GM23338 (cell line): ENCODE measurements around the gene ODAD4. TPM values are rescaled to one million over a fixed set of nuclear protein-coding genes. Genes with fewer than 3 reads are reported as not detected.
A peak's percentile ranks its signal among the peaks of the same experiment; 100 is the strongest.

Experiments
- ATAC-seq: fragments of 200-7000 bp; cut with Tn5 transposase; 3 replicates; pipeline ENCODE4 v1.9.1; 2020
- DNase-seq: peaks from one replicate; pipeline ENCODE4 v3.0.0-alpha.2; 2015; ENCODE audit warnings: low spot score
- H2AFZ ChIP-seq: fragments of 200-600 bp; sonication (generic); 2 replicates; pipeline ENCODE4 v1.8.0; 2016; ENCODE audit warnings: antibody characterized with exemption, mild to moderate bottlenecking, moderate library complexity
- H3F3A ChIP-seq: fragments of 200-600 bp; sonication (generic); replicated peaks from 2 replicates; pipeline ENCODE4 v1.8.0; 2017; ENCODE audit warnings: antibody characterized with exemption, mixed run types, low read depth
- H3K27ac ChIP-seq: fragments of 200-600 bp; sonication (generic); 2 replicates; pipeline ENCODE4 v1.6.1; 2016; ENCODE audit warnings: low read depth
- H3K27me3 ChIP-seq: fragments of 200-600 bp; sonication (generic); 2 replicates; pipeline ENCODE4 v1.8.0; 2016; ENCODE audit warnings: mild to moderate bottlenecking, mixed run types, moderate library complexity; ENCODE audit not compliant: insufficient read depth
- H3K36me3 ChIP-seq: fragments of 200-600 bp; sonication (generic); 2 replicates; pipeline ENCODE4 v1.8.0; 2016; ENCODE audit warnings: mild to moderate bottlenecking; ENCODE audit not compliant: insufficient read depth
- H3K4me1 ChIP-seq: fragments of 200-600 bp; sonication (generic); 2 replicates; pipeline ENCODE4 v1.8.0; 2016; ENCODE audit warnings: mild to moderate bottlenecking, moderate library complexity; ENCODE audit not compliant: insufficient read depth
- H3K4me2 ChIP-seq: fragments of 200-600 bp; sonication (generic); 2 replicates; pipeline ENCODE4 v1.7.1; 2017; ENCODE audit warnings: mixed run types
- H3K4me3 ChIP-seq: fragments of 200-600 bp; sonication (generic); 2 replicates; pipeline ENCODE4 v1.6.1; 2016; ENCODE audit warnings: mixed run types
- H3K79me2 ChIP-seq: fragments of 200-600 bp; sonication (generic); replicated peaks from 2 replicates; pipeline ENCODE4 v1.8.0; 2017; ENCODE audit warnings: mild to moderate bottlenecking; ENCODE audit not compliant: insufficient read depth
- H3K9me2 ChIP-seq: fragments of 200-600 bp; sonication (generic); 2 replicates; pipeline ENCODE4 v1.8.0; 2017; ENCODE audit not compliant: insufficient read depth
- H4K20me1 ChIP-seq: fragments of 200-600 bp; sonication (generic); replicated peaks from 2 replicates; pipeline ENCODE4 v1.8.0; 2017; ENCODE audit warnings: mild to moderate bottlenecking; ENCODE audit not compliant: insufficient read depth
- H3K27ac Mint-ChIP-seq: 2 replicates; pipeline ENCODE4 v1.8.0; 2020; ENCODE audit warnings: inconsistent platforms, mild to moderate bottlenecking, moderate library complexity, mixed read lengths
- H3K27me3 Mint-ChIP-seq: 3 replicates; pipeline ENCODE4 v1.8.0; 2022; ENCODE audit warnings: low read depth, mild to moderate bottlenecking, moderate library complexity, mixed read lengths, inconsistent platforms; ENCODE audit not compliant: insufficient read depth, poor library complexity
- H3K36me3 Mint-ChIP-seq: 3 replicates; pipeline ENCODE4 v1.8.0; 2021; ENCODE audit warnings: low read depth, mild to moderate bottlenecking, inconsistent platforms, moderate library complexity, mixed read lengths
- H3K4me1 Mint-ChIP-seq: 3 replicates; pipeline ENCODE4 v1.8.0; 2020; ENCODE audit warnings: mild to moderate bottlenecking, inconsistent platforms, mixed read lengths
- H3K4me3 Mint-ChIP-seq: 3 replicates; pipeline ENCODE4 v1.8.0; 2021; ENCODE audit warnings: moderate library complexity, mild to moderate bottlenecking, inconsistent platforms, mixed read lengths
- H3K9me3 Mint-ChIP-seq: 3 replicates; pipeline ENCODE4 v1.8.0; 2020; ENCODE audit warnings: moderate library complexity, mild to moderate bottlenecking, inconsistent platforms, mixed read lengths
- ETS1 ChIP-seq: IDR thresholded peaks from 2 replicates; pipeline ENCODE4 v1.6.1; 2016; ENCODE audit warnings: antibody characterized with exemption
- EZH2 ChIP-seq: fragments of 200-600 bp; sonication (generic); IDR thresholded peaks from one replicate; pipeline ENCODE4 v1.8.0; 2017; ENCODE audit warnings: antibody characterized with exemption, mild to moderate bottlenecking, low read depth; ENCODE audit not compliant: unreplicated experiment
- EZH2phosphoT487 ChIP-seq: fragments of 200-600 bp; sonication (generic); IDR thresholded peaks from one replicate; pipeline ENCODE4 v1.8.1; 2018; ENCODE audit warnings: antibody characterized with exemption; ENCODE audit not compliant: unreplicated experiment
- JUNB ChIP-seq: IDR thresholded peaks from one replicate; pipeline ENCODE4 v1.6.1; 2016; ENCODE audit warnings: antibody characterized with exemption; ENCODE audit not compliant: unreplicated experiment
- POLR2AphosphoS5 ChIP-seq: IDR thresholded peaks from 2 replicates; pipeline ENCODE4 v1.6.1; 2016; ENCODE audit warnings: antibody characterized with exemption, low read depth
- REST ChIP-seq: IDR thresholded peaks from one replicate; pipeline ENCODE4 v1.6.1; 2018; ENCODE audit warnings: antibody characterized with exemption; ENCODE audit not compliant: unreplicated experiment
- STAT1 ChIP-seq: IDR thresholded peaks from one replicate; pipeline ENCODE4 v1.6.1; 2016; ENCODE audit warnings: antibody characterized with exemption; ENCODE audit not compliant: unreplicated experiment
- ZNF114 ChIP-seq: fragments of 250-450 bp; sonication (Bioruptor Pico); IDR thresholded peaks from 2 replicates; pipeline ENCODE4 v1.5.0; 2020; ENCODE audit warnings: mild to moderate bottlenecking, moderate library complexity
- ZNF331 ChIP-seq: fragments of 250-450 bp; sonication (Bioruptor Pico); IDR thresholded peaks from 2 replicates; pipeline ENCODE4 v1.5.0; 2020; ENCODE audit warnings: low read depth, mild to moderate bottlenecking, moderate library complexity
- ZNF462 ChIP-seq: fragments of 250-450 bp; sonication (Bioruptor Pico); IDR thresholded peaks from 2 replicates; pipeline ENCODE4 v1.5.0; 2020; ENCODE audit warnings: mild to moderate bottlenecking, moderate library complexity
- polyA plus RNA-seq: library from polyadenylated mRNA; unstranded; fragments of >200 nt; fragmentation: Nextera tagmentation; extraction: Ambion mirVana; gene quantifications from 2 replicates; pipeline ENCODE4 v1.2.1, GENCODE V29; 2016
- total RNA-seq: library from RNA; depleted of rRNA; stranded (reverse); fragments of >200 nt; shearing (Covaris generic); gene quantifications from 2 replicates; pipeline ENCODE4 v1.2.3, GENCODE V29; 2014

ODAD4 gene
- total and polyA plus RNA-seq, 2 experiments from 2014 or later: 1.7 to 1.8 TPM

- Mint-ChIP-seq H3K36me3 (peaks cover 89% of the 10 kb centered on the region), H3K4me3 (no peak overlapping the region), H3K4me1 (no peaks in the 10 kb centered on the region), H3K27ac (no peak overlapping the region), H3K27me3 (peaks cover 3% of the 10 kb centered on the region), H3K9me3 (no peaks in the 10 kb centered on the region)
- H3F3A ChIP-seq: peaks cover 31% of the 10 kb centered on the region
- peaks cover 48% of the 10 kb centered on the region for H4K20me1 ChIP-seq
- ATAC-seq (no peak), DNase-seq (no peak)
- peaks cover 27% of the 10 kb centered on the region for H3K79me2 ChIP-seq
- no peak overlapping the region for H3K27ac ChIP-seq
- no peak overlapping the region for H3K4me3 ChIP-seq
- H3K36me3 ChIP-seq: peaks cover 82% of the 10 kb centered on the region
- no peaks in the 10 kb centered on the region for H3K27me3 ChIP-seq
- H2AFZ ChIP-seq: no peak overlapping the region
- H3K9me2 ChIP-seq: no peaks in the 10 kb centered on the region
- no peaks in the 10 kb centered on the region for H3K4me1 ChIP-seq
- H3K4me2 ChIP-seq: no peak overlapping the region
- no peak for TF ChIP-seq EZH2phosphoT487
- TF ChIP-seq ZNF114 (CRISPR knock-in tag): no peak
- TF ChIP-seq REST: no peak
- no peak for TF ChIP-seq ETS1
- no peak for TF ChIP-seq POLR2AphosphoS5
These were observed 37.0 kb upstream of the ODAD4 start for GRCh38 chr17:41893384-41893783.

- no peak for ATAC-seq
- Histone ChIP-seq H3K36me3 (peaks cover 85% of the 10 kb centered on the region), H3K4me3 (no peak overlapping the region), H3K4me2 (no peak overlapping the region), H4K20me1 (peaks cover 59% of the 10 kb centered on the region), H3F3A (peaks cover 43% of the 10 kb centered on the region), H3K27ac (peak overlapping the region; percentile 76; the same call in 1 of the 2 replicates), H3K79me2 (peaks cover 28% of the 10 kb centered on the region), H3K9me2 (no peaks in the 10 kb centered on the region), H2AFZ (no peak overlapping the region), H3K4me1 (no peaks in the 10 kb centered on the region), H3K27me3 (no peaks in the 10 kb centered on the region)
- no peaks in the 10 kb centered on the region for H3K9me3 Mint-ChIP-seq
- H3K27me3 Mint-ChIP-seq: peaks cover 2% of the 10 kb centered on the region
- no peak overlapping the region for H3K27ac Mint-ChIP-seq
- no peaks in the 10 kb centered on the region for H3K4me1 Mint-ChIP-seq
- H3K36me3 Mint-ChIP-seq: peaks cover 91% of the 10 kb centered on the region
- no peak for DNase-seq
- no peak overlapping the region for H3K4me3 Mint-ChIP-seq
- TF ChIP-seq POLR2AphosphoS5 (no peak), EZH2 (no peak), ZNF331 (CRISPR knock-in tag) (no peak), JUNB (no peak), ZNF114 (CRISPR knock-in tag) (no peak), ZNF462 (no peak), ETS1 (no peak), STAT1 (no peak)
These were observed 35.6 kb upstream of the ODAD4 start for GRCh38 chr17:41894791-41895331.
